KMS-11 (cell line): Measurements from ENCODE around the gene MCUB.
"Not testable (repeated sequence)": the region's sequence is repeated elsewhere in the genome, so short reads cannot be mapped to it uniquely, and the experiment has no call there.

Source experiments
- H2AFZ ChIP-seq: fragments of 200-600 bp; sonication (generic); 2 replicates; pipeline ENCODE4 v1.6.1; 2016; ENCODE audit warnings: antibody characterized with exemption, mixed run types, low read depth
- H3K27ac ChIP-seq: fragments of 200-600 bp; sonication (generic); 2 replicates; pipeline ENCODE4 v1.6.1; 2016; ENCODE audit warnings: mild to moderate bottlenecking, mixed run types
- H3K27me3 ChIP-seq: fragments of 200-600 bp; sonication (generic); 2 replicates; pipeline ENCODE4 v1.6.1; 2017; ENCODE audit warnings: mild to moderate bottlenecking, low read depth, mixed run types, moderate library complexity; ENCODE audit not compliant: insufficient read depth
- H3K36me3 ChIP-seq: fragments of 200-600 bp; sonication (generic); 2 replicates; pipeline ENCODE4 v1.6.1; 2017; ENCODE audit warnings: mild to moderate bottlenecking, mixed run types; ENCODE audit not compliant: insufficient read depth
- H3K4me1 ChIP-seq: fragments of 200-600 bp; sonication (generic); 2 replicates; pipeline ENCODE4 v1.6.1; 2016; ENCODE audit warnings: mild to moderate bottlenecking, low read depth, mixed run types; ENCODE audit not compliant: poor library complexity, severe bottlenecking
- H3K4me2 ChIP-seq: fragments of 200-600 bp; sonication (generic); 2 replicates; pipeline ENCODE4 v1.7.0; 2016; ENCODE audit warnings: mild to moderate bottlenecking, mixed run types
- H3K4me3 ChIP-seq: fragments of 200-600 bp; sonication (generic); IDR thresholded peaks from 2 replicates; pipeline ENCODE4 v1.6.1; 2017; ENCODE audit warnings: low read depth, low read length, mixed read lengths; ENCODE audit not compliant: insufficient read depth
- H3K79me2 ChIP-seq: fragments of 200-600 bp; sonication (generic); 2 replicates; pipeline ENCODE4 v1.6.1; 2016; ENCODE audit warnings: low read depth, mixed run types; ENCODE audit not compliant: insufficient read depth
- H3K9ac ChIP-seq: fragments of 200-600 bp; sonication (generic); 2 replicates; pipeline ENCODE4 v1.6.1; 2016; ENCODE audit warnings: mild to moderate bottlenecking, mixed run types
- H4K20me1 ChIP-seq: fragments of 200-600 bp; sonication (generic); 2 replicates; pipeline ENCODE4 v1.6.1; 2016; ENCODE audit warnings: mild to moderate bottlenecking, mixed run types; ENCODE audit not compliant: insufficient read depth
- CTCF ChIP-seq: fragments of 200-600 bp; sonication (generic); conservative IDR thresholded peaks from 2 replicates; pipeline ENCODE4 v1.6.1; 2017; ENCODE audit warnings: low read depth, mild to moderate bottlenecking, antibody characterized with exemption, low read length, moderate library complexity, mixed read lengths

The MCUB gene

GRCh38 chr4:109574931-109575804, 15.1 kb downstream of the MCUB start:
- no peak overlapping the region for H3K27ac ChIP-seq
- TF ChIP-seq CTCF, result no peak
- H3K9ac ChIP-seq, result no peak overlapping the region
- H3K79me2 ChIP-seq, result no peaks in the 10 kb centered on the region; the same call in 1 of the 2 replicates
- no peaks in the 10 kb centered on the region for H3K27me3 ChIP-seq
- no peaks in the 10 kb centered on the region for H3K36me3 ChIP-seq
- no peak overlapping the region for H3K4me2 ChIP-seq
- H3K4me3 ChIP-seq, result no peak overlapping the region
- H3K4me1 ChIP-seq, result peaks cover 6% of the 10 kb centered on the region
- no peak overlapping the region for H2AFZ ChIP-seq
- no peaks in the 10 kb centered on the region for H4K20me1 ChIP-seq

GRCh38 chr4:109576462-109576861, 16.4 kb downstream of the MCUB start:
- Histone ChIP-seq H3K4me1 (peaks cover 6% of the 10 kb centered on the region), H2AFZ (no peak overlapping the region), H3K4me2 (no peak overlapping the region), H3K4me3 (no peak overlapping the region), H3K79me2 (no peaks in the 10 kb centered on the region; the same call in 1 of the 2 replicates), H3K27ac (no peak overlapping the region), H3K36me3 (no peaks in the 10 kb centered on the region), H3K9ac (no peak overlapping the region), H4K20me1 (no peaks in the 10 kb centered on the region), H3K27me3 (no peaks in the 10 kb centered on the region)
- no peak for TF ChIP-seq CTCF

- H3K27me3 ChIP-seq, result no peaks in the 10 kb centered on the region
Measured at GRCh38 chr4:109578846-109579245, 18.8 kb downstream of the MCUB start.

GRCh38 chr4:109579997-109580396, 20.0 kb downstream of the MCUB start:
- H3K27ac ChIP-seq, H3K4me3 ChIP-seq, H3K9ac ChIP-seq, H3K4me2 ChIP-seq, H3K36me3 ChIP-seq, H3K79me2 ChIP-seq, H4K20me1 ChIP-seq, H3K4me1 ChIP-seq, H2AFZ ChIP-seq, H3K27me3 ChIP-seq: not testable (repeated sequence)

More at GRCh38 chr4:109578846-109579245, 18.8 kb downstream of the MCUB start:
- Histone ChIP-seq H3K4me3 (no peak overlapping the region), H3K27ac (no peak overlapping the region), H3K4me1 (peaks cover 6% of the 10 kb centered on the region), H2AFZ (no peak overlapping the region), H3K79me2 (no peaks in the 10 kb centered on the region; the same call in 1 of the 2 replicates), H3K36me3 (no peaks in the 10 kb centered on the region), H3K4me2 (no peak overlapping the region), H3K9ac (no peak overlapping the region), H4K20me1 (no peaks in the 10 kb centered on the region)
- TF ChIP-seq CTCF, result no peak

- Histone ChIP-seq H3K27ac (no peak overlapping the region), H2AFZ (no peak overlapping the region), H3K4me2 (no peak overlapping the region), H3K9ac (no peak overlapping the region), H3K36me3 (no peaks in the 10 kb centered on the region), H4K20me1 (no peaks in the 10 kb centered on the region), H3K27me3 (no peaks in the 10 kb centered on the region), H3K4me3 (no peak overlapping the region), H3K79me2 (no peaks in the 10 kb centered on the region; the same call in 1 of the 2 replicates), H3K4me1 (peaks cover 8% of the 10 kb centered on the region)
- TF ChIP-seq CTCF, result no peak
Measured at GRCh38 chr4:109588176-109588575, 28.1 kb downstream of the MCUB start.
